Osteoblast (primary cell): ENCODE data around the gene CD177. TPM values are rescaled to one million over a fixed set of nuclear protein-coding genes. Genes with fewer than 3 reads are reported as not detected.

Experiments used
- DNase-seq: peaks from one replicate; pipeline ENCODE4 v3.0.0; 2011; ENCODE audit warnings: low spot score, mixed read lengths; ENCODE audit not compliant: insufficient read length; ENCODE audit errors: missing footprints
- H2AFZ ChIP-seq: 2 replicates; pipeline ENCODE4 v1.6.0; 2011; ENCODE audit warnings: mild to moderate bottlenecking, low read length
- H3K27ac ChIP-seq: 2 replicates; pipeline ENCODE4 v1.5.1; 2011; ENCODE audit warnings: mild to moderate bottlenecking, low read depth, low read length, moderate library complexity
- H3K27me3 ChIP-seq: 2 replicates; pipeline ENCODE4 v1.6.0; 2012; ENCODE audit warnings: mild to moderate bottlenecking, control low read depth, inconsistent platforms, low read length, moderate library complexity; ENCODE audit not compliant: insufficient read depth
- H3K36me3 ChIP-seq: 2 replicates; pipeline ENCODE4 v1.5.1; 2011; ENCODE audit warnings: mild to moderate bottlenecking, low read length, control low read depth, moderate library complexity; ENCODE audit not compliant: insufficient read depth
- H3K4me1 ChIP-seq: 2 replicates; pipeline ENCODE4 v1.5.1; 2011; ENCODE audit warnings: mild to moderate bottlenecking, low read length, control low read depth, moderate library complexity; ENCODE audit not compliant: insufficient read depth
- H3K4me2 ChIP-seq: 2 replicates; pipeline ENCODE4 v1.6.0; 2011; ENCODE audit warnings: mild to moderate bottlenecking, low read length; ENCODE audit not compliant: insufficient read depth
- H3K4me3 ChIP-seq: fragments of 200-600 bp; sonication (generic); 3 replicates; pipeline ENCODE4 v1.5.1; 2012; ENCODE audit warnings: mild to moderate bottlenecking, low read length, inconsistent platforms; ENCODE audit not compliant: insufficient read depth
- H3K79me2 ChIP-seq: 2 replicates; pipeline ENCODE4 v1.6.0; 2012; ENCODE audit warnings: mild to moderate bottlenecking, low read length, control low read depth, inconsistent platforms; ENCODE audit not compliant: insufficient read depth
- H3K9me3 ChIP-seq: 2 replicates; pipeline ENCODE4 v1.5.1; 2011; ENCODE audit warnings: low read depth, low read length, control low read depth
- H4K20me1 ChIP-seq: 2 replicates; pipeline ENCODE4 v1.6.0; 2012; ENCODE audit warnings: mild to moderate bottlenecking, low read length, control low read depth; ENCODE audit not compliant: insufficient read depth
- CTCF ChIP-seq: IDR thresholded peaks from 2 replicates; pipeline ENCODE4 v1.5.1; 2011; ENCODE audit warnings: mild to moderate bottlenecking, low read depth, low read length, moderate library complexity; ENCODE audit errors: extremely low read depth
- total RNA-seq: library from RNA; depleted of rRNA; stranded (reverse); fragments of >200 nt; gene quantifications from 2 replicates; pipeline ENCODE4 v1.2.3, GENCODE V29; 2012

The CD177 gene
- total RNA-seq, 1 donor, result not detected

- Histone ChIP-seq H3K36me3 (no peaks in the 10 kb centered on the region), H3K79me2 (no peaks in the 10 kb centered on the region)
Measured at GRCh38 chr19:43309466-43309865, 44.0 kb upstream of the CD177 start.

GRCh38 chr19:43310221-43310620 lies 43.3 kb upstream of the CD177 start:
- no peak overlapping the region for H3K4me3 ChIP-seq
- TF ChIP-seq CTCF, result no peak
- H4K20me1 ChIP-seq, result no peaks in the 10 kb centered on the region
- peaks cover 7% of the 10 kb centered on the region for H3K27me3 ChIP-seq
- no peaks in the 10 kb centered on the region for H3K36me3 ChIP-seq
- no peak overlapping the region for H2AFZ ChIP-seq
- no peaks in the 10 kb centered on the region for H3K4me1 ChIP-seq
- no peak overlapping the region for H3K27ac ChIP-seq
- H3K9me3 ChIP-seq, result no peaks in the 10 kb centered on the region
- no peaks in the 10 kb centered on the region for H3K79me2 ChIP-seq
- no peak for DNase-seq
- H3K4me2 ChIP-seq, result no peak overlapping the region

More at GRCh38 chr19:43309466-43309865, 44.0 kb upstream of the CD177 start:
- TF ChIP-seq CTCF, result no peak
- no peak overlapping the region for H3K27ac ChIP-seq
- H4K20me1 ChIP-seq, result no peaks in the 10 kb centered on the region
- H3K9me3 ChIP-seq, result no peaks in the 10 kb centered on the region
- no peak overlapping the region for H2AFZ ChIP-seq
- H3K4me2 ChIP-seq, result no peak overlapping the region
- peaks cover 6% of the 10 kb centered on the region for H3K27me3 ChIP-seq
- no peak for DNase-seq
- H3K4me3 ChIP-seq, result no peak overlapping the region
- H3K4me1 ChIP-seq, result no peaks in the 10 kb centered on the region

- Histone ChIP-seq H3K79me2 (no peaks in the 10 kb centered on the region), H3K4me1 (no peaks in the 10 kb centered on the region), H3K36me3 (no peaks in the 10 kb centered on the region), H3K27ac (no peak overlapping the region), H3K4me3 (no peak overlapping the region), H3K4me2 (no peak overlapping the region), H3K27me3 (peaks cover 13% of the 10 kb centered on the region), H3K9me3 (no peaks in the 10 kb centered on the region), H2AFZ (no peak overlapping the region), H4K20me1 (no peaks in the 10 kb centered on the region)
- TF ChIP-seq CTCF, result no peak
- no peak for DNase-seq
Measured at GRCh38 chr19:43311256-43311655, 42.2 kb upstream of the CD177 start.

GRCh38 chr19:43311706-43312105 lies 41.8 kb upstream of the CD177 start:
- Histone ChIP-seq H3K4me2 (no peak overlapping the region), H2AFZ (no peak overlapping the region), H3K9me3 (no peaks in the 10 kb centered on the region), H3K79me2 (no peaks in the 10 kb centered on the region), H3K27me3 (peaks cover 13% of the 10 kb centered on the region), H3K4me1 (no peaks in the 10 kb centered on the region), H3K4me3 (no peak overlapping the region), H4K20me1 (no peaks in the 10 kb centered on the region), H3K36me3 (no peaks in the 10 kb centered on the region), H3K27ac (no peak overlapping the region)
- no peak for TF ChIP-seq CTCF
- DNase-seq, result no peak
